Measurements from ENCODE around the gene PTEN. TPM values are rescaled to one million over a fixed set of nuclear protein-coding genes. Genes with fewer than 3 reads are reported as not detected.
A peak's percentile ranks its signal among the peaks of the same experiment; 100 is the strongest.

The PTEN gene
- total RNA-seq, 6 experiments from 2014 or later = 49.3 to 72.7 (median 63.5) TPM

- no peak for TF ChIP-seq CTCF (IDR thresholded peaks at IDR 0.05)
Observed at GRCh38 chr10:87869773-87870551, 6.5 kb downstream of the PTEN start.

GRCh38 chr10:87872828-87873227 lies 9.4 kb downstream of the PTEN start:
- no peaks in the 10 kb centered on the region for H3K9me3 Mint-ChIP-seq
- no peak for DNase-seq
- H3K27me3 Mint-ChIP-seq (ENCODE audit: insufficient read depth) = no peaks in the 10 kb centered on the region
- H3K4me3 Mint-ChIP-seq = no peak overlapping the region
- H3K4me1 Mint-ChIP-seq (ENCODE audit: low read depth) = peaks cover 82% of the 10 kb centered on the region
- no peak overlapping the region for H3K27ac Mint-ChIP-seq
- peaks cover 26% of the 10 kb centered on the region for H3K36me3 Mint-ChIP-seq (ENCODE audit: low read depth)
- no peak for TF ChIP-seq CTCF (IDR thresholded peaks at IDR 0.05)

More at GRCh38 chr10:87869773-87870551, 6.5 kb downstream of the PTEN start:
- Mint-ChIP-seq H3K4me1 (ENCODE audit: low read depth) (peaks cover 68% of the 10 kb centered on the region), H3K27ac (no peak overlapping the region), H3K36me3 (ENCODE audit: low read depth) (peaks cover 44% of the 10 kb centered on the region), H3K27me3 (ENCODE audit: insufficient read depth) (no peaks in the 10 kb centered on the region), H3K4me3 (peak overlapping the region; percentile 96; the same call in 1 of the 2 replicates), H3K9me3 (no peaks in the 10 kb centered on the region)
- DNase-seq = no peak

GRCh38 chr10:87873656-87874055 lies 10.2 kb downstream of the PTEN start:
- H3K36me3 Mint-ChIP-seq (ENCODE audit: low read depth) = peaks cover 19% of the 10 kb centered on the region
- H3K4me1 Mint-ChIP-seq (ENCODE audit: low read depth) = peaks cover 78% of the 10 kb centered on the region
- DNase-seq = no peak
- TF ChIP-seq CTCF (IDR thresholded peaks at IDR 0.05) = no peak
- 0 out of 2 replicates have a peak overlapping the region, but pooled peaks have one; percentile 47 for H3K27ac Mint-ChIP-seq
- peak overlapping the region; percentile 73 for H3K4me3 Mint-ChIP-seq
- H3K27me3 Mint-ChIP-seq (ENCODE audit: insufficient read depth) = no peaks in the 10 kb centered on the region
- no peaks in the 10 kb centered on the region for H3K9me3 Mint-ChIP-seq

GRCh38 chr10:87875929-87876571 lies 12.6 kb downstream of the PTEN start:
- Mint-ChIP-seq H3K27me3 (ENCODE audit: insufficient read depth) (0 out of 2 replicates have a peak, but pooled peaks cover 3% of the 10 kb centered on the region), H3K36me3 (ENCODE audit: low read depth) (peaks cover 31% of the 10 kb centered on the region), H3K4me1 (ENCODE audit: low read depth) (peaks cover 63% of the 10 kb centered on the region), H3K27ac (no peak overlapping the region; the same call in 1 of the 2 replicates), H3K4me3 (peak overlapping the region; percentile 48), H3K9me3 (no peaks in the 10 kb centered on the region; the same call in 1 of the 2 replicates)
- no peak for TF ChIP-seq CTCF (IDR thresholded peaks at IDR 0.05)
- DNase-seq = no peak

- Mint-ChIP-seq H3K27me3 (ENCODE audit: insufficient read depth) (0 out of 2 replicates have a peak, but pooled peaks cover 3% of the 10 kb centered on the region), H3K27ac (no peak overlapping the region), H3K4me3 (no peak overlapping the region), H3K9me3 (peaks cover 9% of the 10 kb centered on the region), H3K4me1 (ENCODE audit: low read depth) (peaks cover 50% of the 10 kb centered on the region), H3K36me3 (ENCODE audit: low read depth) (peaks cover 32% of the 10 kb centered on the region)
- TF ChIP-seq CTCF (IDR thresholded peaks at IDR 0.05) = no peak
- no peak for DNase-seq
Observed at GRCh38 chr10:87878664-87879459, 15.4 kb downstream of the PTEN start.

All from HFFc6 (cell line).